Endothelial cell of umbilical vein (primary cell): ENCODE measurements around the gene CD300LF. TPM values are rescaled to one million over a fixed set of nuclear protein-coding genes. Genes with fewer than 3 reads are reported as not detected.

Source experiments
- BruUV-seq: library from RNA; stranded (reverse); fragments of 400-500 nt; replicated peaks from 2 replicates; lab custom pipeline; 2021; lab: Mats Ljungman, UMichigan
- CTCF ChIA-PET: fragments of 300-600, 350-600 bp; sonication (Branson Sonifier 250); formaldehyde crosslinking; loops from one replicate; lab custom pipeline; 2021; ENCODE audit warnings: antibody characterized with exemption, inconsistent platforms; lab: Charles Lee
- POLR2A ChIA-PET: fragments of 300-600, 350-600 bp; sonication (Branson Sonifier 250); formaldehyde crosslinking; loops from one replicate; lab custom pipeline; 2021; ENCODE audit warnings: antibody characterized with exemption, inconsistent platforms; lab: Charles Lee
- DNase-seq: peaks from one replicate; pipeline ENCODE4 v3.0.0-alpha.2; 2011; ENCODE audit warnings: low read depth, low spot score
- FAIRE-seq: peaks from 2 replicates; lab custom pipeline; 2011; peaks lifted over from hg19 to GRCh38; lab: Jason Lieb, UNC
- H2AFZ ChIP-seq: 2 replicates; pipeline ENCODE4 v1.6.0; 2012; ENCODE audit warnings: low read depth, low read length, control low read depth, inconsistent platforms
- H3K27ac ChIP-seq: 2 replicates; pipeline ENCODE4 v1.5.1; 2011; ENCODE audit warnings: low read depth, mild to moderate bottlenecking, control low read depth, low read length, moderate library complexity; ENCODE audit not compliant: insufficient read depth
- H3K27me3 ChIP-seq, 2 experiments: 2 replicates each; pipeline versions ENCODE4 v1.6.0 to v1.6.1; 2011; ENCODE audit warnings: low read length in 2 of 2, mixed read lengths in 1 of 2; ENCODE audit not compliant: control insufficient read depth in 2 of 2, insufficient read depth in 2 of 2
- H3K36me3 ChIP-seq, 2 experiments: 2 replicates in 1 of 2; 3 replicates in 1 of 2; pipeline ENCODE4 v1.5.1; 2011; ENCODE audit warnings: low read length in 2 of 2, mild to moderate bottlenecking in 1 of 2, moderate library complexity in 1 of 2; ENCODE audit not compliant: control insufficient read depth in 2 of 2, insufficient read depth in 2 of 2; ENCODE audit errors: extremely low read depth in 1 of 2
- H3K4me1 ChIP-seq: 3 replicates; pipeline ENCODE4 v1.5.1; 2011; ENCODE audit warnings: mild to moderate bottlenecking, low read length; ENCODE audit not compliant: control insufficient read depth, insufficient read depth; ENCODE audit errors: extremely low read depth
- H3K4me2 ChIP-seq: 2 replicates; pipeline ENCODE4 v1.6.1; 2011; ENCODE audit warnings: low read length, control low read depth, mixed read lengths; ENCODE audit not compliant: insufficient read depth
- H3K4me3 ChIP-seq, 3 experiments: fragments of 200-600 bp in 1 of 3; sonication (generic), shearing (Covaris generic) in 1 of 3; replicated peaks in 1 of 3; 2 replicates each; pipeline ENCODE4 v1.5.1; 2011 to 2016; ENCODE audit warnings: control low read depth in 3 of 3, low read length in 3 of 3, mild to moderate bottlenecking in 2 of 3, inconsistent platforms in 1 of 3, low read depth in 1 of 3, moderate library complexity in 1 of 3; ENCODE audit not compliant: insufficient read depth in 1 of 3
- H3K79me2 ChIP-seq: 2 replicates; pipeline ENCODE4 v1.6.0; 2012; ENCODE audit warnings: low read length, inconsistent platforms; ENCODE audit not compliant: control insufficient read depth, insufficient read depth
- H3K9ac ChIP-seq: replicated peaks from 2 replicates; pipeline ENCODE3; 2011; ENCODE audit warnings: low read length, control low read depth; ENCODE audit not compliant: insufficient read depth; ENCODE audit errors: extremely low read depth
- H3K9me1 ChIP-seq: replicated peaks from 3 replicates; pipeline ENCODE4 v1.6.0; 2011; ENCODE audit warnings: mild to moderate bottlenecking, low read length; ENCODE audit not compliant: control insufficient read depth, insufficient read depth; ENCODE audit errors: extremely low read depth
- H3K9me3 ChIP-seq: replicated peaks from 2 replicates; pipeline ENCODE4 v1.5.1; 2012; ENCODE audit warnings: low read length, inconsistent platforms; ENCODE audit not compliant: control insufficient read depth, insufficient read depth
- H4K20me1 ChIP-seq: replicated peaks from 2 replicates; pipeline ENCODE3; 2011; ENCODE audit warnings: mild to moderate bottlenecking, low read length; ENCODE audit not compliant: control insufficient read depth, insufficient read depth; ENCODE audit errors: extremely low read depth
- EZH2 ChIP-seq: IDR thresholded peaks from 2 replicates; pipeline ENCODE4 v1.6.1; 2012; ENCODE audit warnings: borderline replicate concordance, low read depth, mild to moderate bottlenecking, moderate library complexity, low read length, inconsistent platforms; ENCODE audit not compliant: severe bottlenecking
- FOS ChIP-seq: IDR thresholded peaks from 2 replicates; pipeline ENCODE4 v1.6.1; 2011; ENCODE audit warnings: mild to moderate bottlenecking, low read length, moderate library complexity, borderline replicate concordance; ENCODE audit not compliant: insufficient read depth
- GATA2 ChIP-seq: IDR thresholded peaks from 2 replicates; pipeline ENCODE4 v1.7.0; 2011; ENCODE audit warnings: low read depth, mild to moderate bottlenecking, moderate library complexity, mixed read lengths, low read length; ENCODE audit not compliant: insufficient read length, insufficient read depth
- JUN ChIP-seq: IDR thresholded peaks from 2 replicates; pipeline ENCODE4 v1.6.1; 2011; ENCODE audit warnings: borderline replicate concordance, low read depth; ENCODE audit not compliant: insufficient read length, insufficient read depth
- MYC ChIP-seq: IDR thresholded peaks from one replicate; pipeline ENCODE4 v1.6.1; 2011; ENCODE audit warnings: mild to moderate bottlenecking, low read depth, low read length
- POLR2A ChIP-seq: IDR thresholded peaks from 2 replicates; pipeline ENCODE4 v1.6.1; 2012; ENCODE audit warnings: low read depth, mild to moderate bottlenecking, control low read depth, low read length
- POLR2AphosphoS5 ChIP-seq: IDR thresholded peaks from 2 replicates; pipeline ENCODE4 v1.6.1; 2012; ENCODE audit warnings: low read depth, mild to moderate bottlenecking, control low read depth, low read length, moderate library complexity; ENCODE audit not compliant: insufficient read depth
- dilution Hi-C: fragments of 300-500 bp; cut with MboI; formaldehyde crosslinking; loops from one replicate; pipeline ENCODE4 v1.15.0; 2019; ENCODE audit warnings: low sequenced_read_pairs; ENCODE audit not compliant: extremely low pct_ligation_motif_present
- intact Hi-C: fragments of 100-400 bp; cut with micrococcal nuclease; formaldehyde crosslinking; loops from one replicate; pipeline ENCODE4 v1.10.0; 2022
- polyA plus RNA-seq, 4 experiments: library from polyadenylated mRNA; depleted of rRNA in 3 of 4; stranded (reverse) in 3 of 4; unstranded in 1 of 4; fragments of >200 nt; gene quantifications; 2 replicates each; pipeline versions ENCODE4 v1.2.1 to v1.2.3, GENCODE V29; 2011 to 2012; ENCODE audit warnings: missing spikeins in 1 of 4
- total RNA-seq: library from RNA; stranded (reverse); gene quantifications from 2 replicates; pipeline ENCODE4 v1.2.3, GENCODE V29; 2021
- TF ChIP-seq, protein P1 (sequence below): IDR thresholded peaks from 2 replicates; pipeline ENCODE4 v1.6.1; 2011; ENCODE audit not compliant: insufficient read depth, insufficient read length
- TF ChIP-seq, protein P2 (sequence below), 2 donors: IDR thresholded peaks; 1 replicate in 1 of 2; 2 replicates in 1 of 2; pipeline ENCODE4 v1.5.1; 2011; ENCODE audit warnings: low read length in 2 of 2, mild to moderate bottlenecking in 2 of 2, moderate library complexity in 2 of 2, control low read depth in 1 of 2, inconsistent platforms in 1 of 2, low read depth in 1 of 2; ENCODE audit not compliant: insufficient read depth in 1 of 2; ENCODE audit errors: extremely low read depth in 1 of 2

The CD300LF gene
- total and polyA plus RNA-seq, 2 donors (not counting 3 experiments of a cell fraction or from before 2014, with no cell fraction given): not detected

DNA sequence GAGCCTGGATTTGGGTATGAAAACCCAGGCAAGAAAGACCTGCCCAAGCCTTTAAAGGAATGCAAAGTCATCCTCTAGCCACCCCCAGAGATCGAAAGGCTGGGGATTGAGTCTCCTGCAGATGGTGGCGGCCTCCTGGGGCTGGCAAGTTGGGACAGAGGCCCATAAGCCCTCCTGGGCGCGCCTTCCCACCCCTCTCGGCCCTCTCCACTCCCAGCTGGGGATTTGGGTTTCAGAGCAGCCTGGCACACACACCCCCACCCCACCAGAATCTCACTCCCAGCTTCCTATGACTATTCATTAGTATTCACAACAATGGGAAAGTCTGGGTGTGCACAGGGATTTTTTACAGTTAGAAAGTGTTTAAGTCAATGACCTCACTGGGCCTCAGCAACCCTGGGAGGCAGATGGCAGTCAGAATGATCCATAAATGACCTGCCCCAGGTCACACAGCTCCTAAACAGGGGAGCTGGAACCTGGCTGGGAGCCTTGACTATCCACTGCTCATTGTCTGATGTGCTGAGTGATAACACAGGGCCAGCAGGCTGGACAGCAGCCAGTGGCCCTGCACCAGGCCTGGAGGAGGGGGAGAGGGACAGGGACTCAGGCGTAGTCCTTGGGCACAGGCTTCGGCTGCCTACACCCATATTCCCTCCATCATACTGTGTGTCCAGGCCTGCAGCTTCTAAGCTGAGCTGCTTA, 47.8 kb upstream of the CD300LF start:
- no peaks in the 10 kb centered on the region for H3K79me2 ChIP-seq
- H4K20me1 ChIP-seq: no peaks in the 10 kb centered on the region
- dilution Hi-C loops (no loop called here), intact Hi-C loops (no loop called here)
- H3K9ac ChIP-seq: no peak overlapping the region
- H3K4me1 ChIP-seq: peaks cover 7% of the 10 kb centered on the region
- no peaks in the 10 kb centered on the region for H3K27me3 ChIP-seq
- H2AFZ ChIP-seq: no peak overlapping the region
- no peak overlapping the region for H3K4me2 ChIP-seq
- POLR2A ChIA-PET: no interaction called here
- DNase-seq (no peak), FAIRE-seq (no peak)
- no peak overlapping the region for H3K4me3 ChIP-seq
- no peak overlapping the region for H3K27ac ChIP-seq
- no peaks in the 10 kb centered on the region for H3K36me3 ChIP-seq
- H3K9me1 ChIP-seq: no peaks in the 10 kb centered on the region
- no peak for TF ChIP-seq EZH2
- TF ChIP-seq, protein P1, sequence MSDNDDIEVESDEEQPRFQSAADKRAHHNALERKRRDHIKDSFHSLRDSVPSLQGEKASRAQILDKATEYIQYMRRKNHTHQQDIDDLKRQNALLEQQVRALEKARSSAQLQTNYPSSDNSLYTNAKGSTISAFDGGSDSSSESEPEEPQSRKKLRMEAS: no peak
- TF ChIP-seq GATA2: no peak
- TF ChIP-seq POLR2A: no peak
- TF ChIP-seq JUN: no peak
- TF ChIP-seq, protein P2, sequence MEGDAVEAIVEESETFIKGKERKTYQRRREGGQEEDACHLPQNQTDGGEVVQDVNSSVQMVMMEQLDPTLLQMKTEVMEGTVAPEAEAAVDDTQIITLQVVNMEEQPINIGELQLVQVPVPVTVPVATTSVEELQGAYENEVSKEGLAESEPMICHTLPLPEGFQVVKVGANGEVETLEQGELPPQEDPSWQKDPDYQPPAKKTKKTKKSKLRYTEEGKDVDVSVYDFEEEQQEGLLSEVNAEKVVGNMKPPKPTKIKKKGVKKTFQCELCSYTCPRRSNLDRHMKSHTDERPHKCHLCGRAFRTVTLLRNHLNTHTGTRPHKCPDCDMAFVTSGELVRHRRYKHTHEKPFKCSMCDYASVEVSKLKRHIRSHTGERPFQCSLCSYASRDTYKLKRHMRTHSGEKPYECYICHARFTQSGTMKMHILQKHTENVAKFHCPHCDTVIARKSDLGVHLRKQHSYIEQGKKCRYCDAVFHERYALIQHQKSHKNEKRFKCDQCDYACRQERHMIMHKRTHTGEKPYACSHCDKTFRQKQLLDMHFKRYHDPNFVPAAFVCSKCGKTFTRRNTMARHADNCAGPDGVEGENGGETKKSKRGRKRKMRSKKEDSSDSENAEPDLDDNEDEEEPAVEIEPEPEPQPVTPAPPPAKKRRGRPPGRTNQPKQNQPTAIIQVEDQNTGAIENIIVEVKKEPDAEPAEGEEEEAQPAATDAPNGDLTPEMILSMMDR (IDR thresholded peaks at IDR 0.05; ENCODE audit: extremely low read depth in 1 of 2, insufficient read depth in 1 of 2, low read depth in 1 of 2, low read length in 2 of 2): no peak
- no peak for TF ChIP-seq POLR2AphosphoS5
- TF ChIP-seq MYC: no peak
- TF ChIP-seq FOS: no peak
- CTCF ChIA-PET: interaction anchor here (0.8 to 3.3 kb wide), 5 partner anchors 10 to 98 kb away, joined by 3 to 25 read pairs (median 3); no protein-coding TSS in a partner anchor
- H3K9me3 ChIP-seq: no peaks in the 10 kb centered on the region
- no TSS peak for BruUV-seq
